ENCODE measurements around the gene ASNSD1.

DNA sequence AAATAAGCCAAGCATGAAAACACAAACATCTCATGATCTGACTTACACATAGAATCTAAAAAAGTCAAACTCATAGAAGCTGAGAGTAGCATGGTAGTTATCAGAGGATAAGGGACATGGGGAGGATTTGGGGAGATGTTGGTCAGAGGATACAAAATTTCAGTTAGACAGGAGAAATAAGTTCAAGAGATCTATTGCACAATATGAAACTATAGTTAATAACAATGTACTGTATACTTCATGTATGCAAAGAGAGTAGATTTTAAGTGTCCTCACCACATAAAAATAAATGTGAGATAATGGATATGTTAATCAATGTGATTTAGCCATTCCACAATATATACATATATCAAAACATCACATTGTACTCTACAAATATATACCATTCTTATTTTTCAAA lies 10.0 kb upstream of the ASNSD1 start:
- no peak for TF ChIP-seq GATA2 (IDR thresholded peaks at IDR 0.05; ENCODE audit: low read depth, low read length)
- TF ChIP-seq GATA3 (IDR thresholded peaks at IDR 0.05; ENCODE audit: low read depth, low read length) = no peak

Data from SH-SY5Y (cell line).